T-cell (primary cell): Measurements from ENCODE around the gene CDC14C. TPM values are rescaled to one million over a fixed set of nuclear protein-coding genes. Genes with fewer than 3 reads are reported as not detected.
"Not testable (repeated sequence)": the region's sequence is repeated elsewhere in the genome, so short reads cannot be mapped to it uniquely, and the experiment has no call there.

Experiments
- ATAC-seq, 4 experiments: fragments of 200-7000 bp in 3 of 4; fragments of 150-1000 bp in 1 of 4; cut with Tn5 transposase; replicated peaks in 1 of 4; 1 replicate in 3 of 4; 2 replicates in 1 of 4; pipeline ENCODE4 v1.10.0; 2021; ENCODE audit warnings: moderate library complexity in 3 of 4, mild to moderate bottlenecking in 2 of 4, moderate number of reproducible peaks in 1 of 4
- CTCF ChIA-PET, 2 donors: fragments of 300-600 bp; sonication (Branson Sonifier 250); formaldehyde crosslinking; loops; one replicate each; lab custom pipeline; 2022; ENCODE audit warnings: antibody characterized with exemption in 2 of 2; lab: Charles Lee
- POLR2A ChIA-PET, 2 donors: fragments of 300-600 bp; sonication (Branson Sonifier 250); formaldehyde crosslinking; loops; one replicate each; lab custom pipeline; 2022; ENCODE audit warnings: antibody characterized with exemption in 2 of 2; lab: Charles Lee
- DNase-seq, 35 experiments: peaks; one replicate each; pipeline versions ENCODE4 v3.0.0 to v3.0.0-alpha.2; 2013 to 2023
- H3K27ac ChIP-seq: one replicate; pipeline ENCODE4 v1.5.1; 2013; ENCODE audit warnings: low read length
- H3K27me3 ChIP-seq, 2 experiments: replicated peaks in 1 of 2; 1 replicate in 1 of 2; 2 replicates in 1 of 2; pipeline versions ENCODE4 v1.6.1 to v1.7.0; 2013; ENCODE audit warnings: low read length in 1 of 2, mixed read lengths in 1 of 2; ENCODE audit not compliant: control insufficient read depth in 2 of 2, insufficient read depth in 2 of 2; ENCODE audit errors: extremely low read depth in 1 of 2
- H3K36me3 ChIP-seq, 2 donors: 1 replicate in 1 of 2; 2 replicates in 1 of 2; pipeline versions ENCODE4 v1.6.1 to v1.7.0; 2013; ENCODE audit warnings: low read length in 1 of 2; ENCODE audit not compliant: control insufficient read depth in 2 of 2, insufficient read depth in 1 of 2; ENCODE audit errors: extremely low read depth in 1 of 2
- H3K4me1 ChIP-seq, 2 experiments: 1 replicate in 1 of 2; 2 replicates in 1 of 2; pipeline versions ENCODE4 v1.6.1 to v1.7.0; 2013; ENCODE audit warnings: low read length in 2 of 2, mixed read lengths in 1 of 2; ENCODE audit not compliant: insufficient read depth in 2 of 2, control insufficient read depth in 1 of 2; ENCODE audit errors: extremely low read depth in 1 of 2
- H3K4me3 ChIP-seq, 2 donors: 1 replicate in 1 of 2; 2 replicates in 1 of 2; pipeline versions ENCODE4 v1.5.1 to v1.7.0; 2013; ENCODE audit warnings: mild to moderate bottlenecking in 2 of 2, low read length in 1 of 2, moderate library complexity in 1 of 2; ENCODE audit not compliant: control insufficient read depth in 1 of 2; ENCODE audit errors: extremely low read depth in 1 of 2
- H3K9me3 ChIP-seq: 2 replicates; pipeline ENCODE4 v1.7.0; 2013
- H3K27ac Mint-ChIP-seq, 2 donors: one replicate each; pipeline ENCODE4 v1.8.0; 2020 to 2021; ENCODE audit warnings: mild to moderate bottlenecking in 2 of 2, mixed read lengths in 2 of 2
- H3K27me3 Mint-ChIP-seq, 2 donors: one replicate each; pipeline ENCODE4 v1.8.0; 2021 to 2022; ENCODE audit warnings: mixed read lengths in 2 of 2
- H3K36me3 Mint-ChIP-seq: one replicate; pipeline ENCODE4 v1.8.0; 2021; ENCODE audit warnings: mixed read lengths
- H3K4me1 Mint-ChIP-seq, 3 donors: one replicate each; pipeline ENCODE4 v1.8.0; 2020 to 2022; ENCODE audit warnings: mixed read lengths in 3 of 3, mild to moderate bottlenecking in 1 of 3
- H3K4me3 Mint-ChIP-seq, 3 donors: one replicate each; pipeline ENCODE4 v1.8.0; 2020 to 2022; ENCODE audit warnings: mild to moderate bottlenecking in 3 of 3, mixed read lengths in 3 of 3, moderate library complexity in 3 of 3
- H3K9me3 Mint-ChIP-seq, 3 donors: one replicate each; pipeline ENCODE4 v1.8.0; 2020 to 2022; ENCODE audit warnings: mixed read lengths in 3 of 3
- WGBS: methylation state at CpG from one replicate; pipeline ENCODE4 v1.1.5; 2013; ENCODE audit warnings: missing lambda C conversion rate; ENCODE audit not compliant: insufficient coverage; 5-methylcytosine and 5-hydroxymethylcytosine counted together
- total RNA-seq, 35 experiments: library from RNA in 6 of 35; stranded (reverse) in 6 of 35; fragments of 120-200 nt in 1 of 35; gene quantifications; one replicate each; pipeline versions ENCODE4 v1.2.1 to v1.2.4 and lab custom pipeline; 2013 to 2026

The CDC14C gene
- total RNA-seq, 5 donors from 2014 or later (not counting 1 experiment from before 2014, with no cell fraction given): not detected

- no peak for DNase-seq
- no peaks in the 10 kb centered on the region for H3K36me3 Mint-ChIP-seq
- Histone ChIP-seq H3K36me3 (no peaks in the 10 kb centered on the region), H3K4me3 (no peak overlapping the region), H3K9me3 (no peaks in the 10 kb centered on the region), H3K27me3 (no peaks in the 10 kb centered on the region), H3K27ac (no peak overlapping the region), H3K4me1 (no peaks in the 10 kb centered on the region)
- no peak for ATAC-seq
- POLR2A ChIA-PET: no interaction called here
- H3K4me3 Mint-ChIP-seq: no peak overlapping the region
- H3K27me3 Mint-ChIP-seq: no peaks in the 10 kb centered on the region
- H3K4me1 Mint-ChIP-seq: no peaks in the 10 kb centered on the region
- peaks cover 0 to 15% (median 3%) of the 10 kb centered on the region in 3 donors for H3K9me3 Mint-ChIP-seq
- WGBS: 79% methylated on average over 2 of the region's 2 CpGs
- CTCF ChIA-PET: no interaction called here
- H3K27ac Mint-ChIP-seq: no peak overlapping the region
Observed at GRCh38 chr7:48899932-48900331, 24.4 kb upstream of the CDC14C start.

- WGBS: 40% methylated on average over 1 of the region's 3 CpGs
- no peaks in the 10 kb centered on the region for H3K4me1 Mint-ChIP-seq
- H3K4me3 Mint-ChIP-seq: no peak overlapping the region
- H3K9me3 Mint-ChIP-seq: peaks cover 3 to 17% (median 4%) of the 10 kb centered on the region in 3 donors
- Histone ChIP-seq H3K27me3 (no peaks in the 10 kb centered on the region), H3K27ac (no peak overlapping the region), H3K4me1 (no peaks in the 10 kb centered on the region), H3K4me3 (no peak overlapping the region), H3K36me3 (no peaks in the 10 kb centered on the region), H3K9me3 (no peaks in the 10 kb centered on the region)
- POLR2A ChIA-PET: no interaction called here
- DNase-seq: no peak
- no peaks in the 10 kb centered on the region for H3K36me3 Mint-ChIP-seq
- H3K27me3 Mint-ChIP-seq: no peaks in the 10 kb centered on the region
- ATAC-seq: no peak
- no peak overlapping the region for H3K27ac Mint-ChIP-seq
- CTCF ChIA-PET: no interaction called here
Observed at GRCh38 chr7:48901966-48902365, 22.4 kb upstream of the CDC14C start.

GRCh38 chr7:48904975-48905374, 19.4 kb upstream of the CDC14C start:
- CTCF ChIA-PET: no interaction called here
- H3K4me1 ChIP-seq: no peaks in the 10 kb centered on the region
- no peaks in the 10 kb centered on the region for H3K4me1 Mint-ChIP-seq

GRCh38 chr7:48905686-48906085, 18.7 kb upstream of the CDC14C start:
- H3K4me1 Mint-ChIP-seq, ATAC-seq, H3K27me3 Mint-ChIP-seq, H3K27ac Mint-ChIP-seq, H3K4me1 ChIP-seq, H3K36me3 ChIP-seq, H3K4me3 Mint-ChIP-seq, POLR2A ChIA-PET, DNase-seq, H3K27ac ChIP-seq, H3K27me3 ChIP-seq, H3K9me3 ChIP-seq, CTCF ChIA-PET, H3K4me3 ChIP-seq, H3K36me3 Mint-ChIP-seq: not testable (repeated sequence)
- H3K9me3 Mint-ChIP-seq: peaks cover 3 to 23% (median 11%) of the 10 kb centered on the region in 3 donors
- WGBS: 62% methylated on average over 2 of the region's 6 CpGs

More at GRCh38 chr7:48904975-48905374, 19.4 kb upstream of the CDC14C start:
- Histone ChIP-seq H3K27me3 (no peaks in the 10 kb centered on the region), H3K36me3 (no peaks in the 10 kb centered on the region), H3K4me3 (no peak overlapping the region), H3K27ac (no peak overlapping the region), H3K9me3 (no peaks in the 10 kb centered on the region)
- no peaks in the 10 kb centered on the region for H3K36me3 Mint-ChIP-seq
- no CpG with 5 or more reads among the region's 1 CpG for WGBS
- DNase-seq (no peak), ATAC-seq (no peak)
- H3K9me3 Mint-ChIP-seq: peaks cover 3 to 19% (median 11%) of the 10 kb centered on the region in 3 donors
- no peak overlapping the region for H3K4me3 Mint-ChIP-seq
- POLR2A ChIA-PET: no interaction called here
- no peak overlapping the region for H3K27ac Mint-ChIP-seq
- no peaks in the 10 kb centered on the region for H3K27me3 Mint-ChIP-seq

- CTCF ChIA-PET, H3K4me1 Mint-ChIP-seq, H3K4me3 ChIP-seq, H3K27ac ChIP-seq, H3K36me3 ChIP-seq, H3K9me3 ChIP-seq, DNase-seq, H3K27me3 ChIP-seq, H3K4me3 Mint-ChIP-seq, H3K4me1 ChIP-seq, POLR2A ChIA-PET, H3K27ac Mint-ChIP-seq, H3K36me3 Mint-ChIP-seq, ATAC-seq, H3K27me3 Mint-ChIP-seq: not testable (repeated sequence)
- peaks cover 6 to 19% (median 18%) of the 10 kb centered on the region in 3 donors for H3K9me3 Mint-ChIP-seq
- no CpG with 5 or more reads among the region's 5 CpGs for WGBS
Observed at GRCh38 chr7:48909887-48910286, 14.5 kb upstream of the CDC14C start.

GRCh38 chr7:48931481-48931880, 7.1 kb downstream of the CDC14C start:
- no peaks in the 10 kb centered on the region for H3K36me3 Mint-ChIP-seq
- no peaks in the 10 kb centered on the region for H3K27me3 ChIP-seq
- ATAC-seq: no peak
- no peaks in the 10 kb centered on the region for H3K9me3 ChIP-seq
- no peaks in the 10 kb centered on the region for H3K4me1 ChIP-seq
- no peaks in the 10 kb centered on the region for H3K4me1 Mint-ChIP-seq
- no peaks in the 10 kb centered on the region for H3K36me3 ChIP-seq
- H3K27me3 Mint-ChIP-seq: no peaks in the 10 kb centered on the region
- H3K4me3 ChIP-seq: no peak overlapping the region
- no peak overlapping the region for H3K27ac Mint-ChIP-seq
- H3K27ac ChIP-seq: no peak overlapping the region
- no CpG with 5 or more reads among the region's 2 CpGs for WGBS
- DNase-seq: no peak
- CTCF ChIA-PET: no interaction called here
- POLR2A ChIA-PET: no interaction called here
- H3K9me3 Mint-ChIP-seq: no peaks in the 10 kb centered on the region
- H3K4me3 Mint-ChIP-seq: no peak overlapping the region
